ENCODE results near the gene EID2.

DNA sequence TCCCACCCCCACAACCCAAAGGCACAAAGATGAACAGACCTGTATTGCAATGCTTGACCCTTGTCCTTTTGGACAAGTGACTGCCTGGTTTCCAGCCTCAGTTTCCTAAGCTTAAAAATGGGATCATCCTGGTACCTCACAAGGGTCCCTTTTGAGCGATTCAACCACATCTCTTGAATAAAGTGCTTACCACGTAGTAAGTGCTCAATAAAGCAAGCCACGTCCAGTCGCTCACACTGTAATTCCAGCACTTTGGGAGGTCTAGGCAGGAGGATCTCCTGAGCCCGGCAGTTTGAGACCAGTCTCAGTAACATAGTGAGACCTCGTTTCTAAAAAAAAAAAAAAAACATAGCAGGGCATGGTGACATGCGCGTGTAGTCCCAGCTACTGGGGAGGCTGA is 40.0 kb downstream of the EID2 start:
- TF ChIP-seq CTCF (IDR thresholded peaks at IDR 0.05) (no peak), POLR2A (IDR thresholded peaks at IDR 0.05) (no peak)
